ENCODE results near the gene CDKAL1. TPM values are rescaled to one million over a fixed set of nuclear protein-coding genes. Genes with fewer than 3 reads are reported as not detected.

CDKAL1 gene
- total and polyA plus RNA-seq, 4 donors, result 2.0 to 12.9 (median 6.7) TPM

GRCh38 chr6:21263531-21264287 lies 729.5 kb downstream of the CDKAL1 start:
- whole genome bisulfite sequencing, result 86% methylated on average over 18 of the region's 18 CpGs
- Histone ChIP-seq H3K4me1 (ENCODE audit: control insufficient read depth in 4 of 4, insufficient read depth in 4 of 4, low read length in 3 of 4) (no peaks in the 10 kb centered on the region), H3K27me3 (ENCODE audit: control insufficient read depth in 4 of 4, insufficient read depth in 4 of 4, low read length in 3 of 4) (no peaks in the 10 kb centered on the region), H3K4me3 (ENCODE audit: low read depth in 1 of 3, low read length in 3 of 3) (no peak overlapping the region), H3K27ac (ENCODE audit: low read depth in 1 of 2, low read length in 2 of 2) (no peak overlapping the region), H3K9me3 (ENCODE audit: control insufficient read depth in 4 of 4, low read length in 3 of 4) (no peaks in the 10 kb centered on the region), H3K36me3 (ENCODE audit: control insufficient read depth in 4 of 4, insufficient read depth in 3 of 4, low read depth in 1 of 4, low read length in 3 of 4) (no peaks in the 10 kb centered on the region), H3K9ac (ENCODE audit: low read depth in 1 of 2, low read length in 2 of 2) (no peak overlapping the region)
- DNase-seq (ENCODE audit: low spot score), result no peak
- TF ChIP-seq REST (IDR thresholded peaks at IDR 0.05) (no peak), YY1 (IDR thresholded peaks at IDR 0.05) (no peak)

- Histone ChIP-seq H3K4me3 (ENCODE audit: low read depth in 1 of 3, low read length in 3 of 3) (no peak overlapping the region), H3K36me3 (ENCODE audit: control insufficient read depth in 4 of 4, insufficient read depth in 3 of 4, low read depth in 1 of 4, low read length in 3 of 4) (no peaks in the 10 kb centered on the region), H3K4me1 (ENCODE audit: control insufficient read depth in 4 of 4, insufficient read depth in 4 of 4, low read length in 3 of 4) (no peaks in the 10 kb centered on the region), H3K9ac (ENCODE audit: low read depth in 1 of 2, low read length in 2 of 2) (no peak overlapping the region), H3K27me3 (ENCODE audit: control insufficient read depth in 4 of 4, insufficient read depth in 4 of 4, low read length in 3 of 4) (no peaks in the 10 kb centered on the region), H3K9me3 (ENCODE audit: control insufficient read depth in 4 of 4, low read length in 3 of 4) (peaks cover 0 to 1% (median 0%) of the 10 kb centered on the region in 4 donors), H3K27ac (ENCODE audit: low read depth in 1 of 2, low read length in 2 of 2) (no peak overlapping the region)
- WGBS, result 77% methylated on average over 10 of the region's 10 CpGs
- TF ChIP-seq GABPA (IDR thresholded peaks at IDR 0.05 in 1 of 2, conservative IDR thresholded peaks at IDR 0.05 in 1 of 2) (no peak), CTCF (IDR thresholded peaks at IDR 0.05; ENCODE audit: low read depth, low read length, missing input control) (no peak), FOXA2 (IDR thresholded peaks at IDR 0.05) (no peak), MAX (IDR thresholded peaks at IDR 0.05) (no peak), REST (IDR thresholded peaks at IDR 0.05) (no peak), RXRA (IDR thresholded peaks at IDR 0.05) (no peak), HNF4G (IDR thresholded peaks at IDR 0.05) (no peak), JUND (IDR thresholded peaks at IDR 0.05) (no peak), NR2F2 (IDR thresholded peaks at IDR 0.05) (no peak)
- DNase-seq (ENCODE audit: low spot score), result no peak
Measured at GRCh38 chr6:21264288-21265033, 730.2 kb downstream of the CDKAL1 start.

Data from liver (tissue), 9 donors.